ENCODE data around the gene ASAP2. TPM values are rescaled to one million over a fixed set of nuclear protein-coding genes. Genes with fewer than 3 reads are reported as not detected.

Gene ASAP2
- total RNA-seq, 4 donors from 2014 or later = 22.0 to 54.6 (median 30.0) TPM

DNA sequence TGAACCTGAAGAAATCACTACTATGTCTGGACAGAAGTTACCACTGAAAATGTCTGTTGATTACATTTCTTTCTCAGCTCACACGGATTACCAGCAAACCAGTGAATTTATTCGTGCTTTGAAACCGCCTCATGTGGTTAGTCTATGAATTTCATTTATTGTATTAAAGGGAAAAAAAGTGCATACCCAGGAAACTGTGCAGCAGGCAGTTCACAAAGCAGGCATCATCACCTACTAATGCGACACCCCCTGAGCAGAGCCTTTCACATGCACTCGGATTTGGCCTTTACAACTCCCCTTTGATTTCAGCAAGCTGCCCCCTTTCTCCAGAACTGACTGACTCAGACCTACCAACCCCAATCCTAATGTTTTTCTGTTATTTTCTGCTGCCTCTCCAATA lies 236.9 kb downstream of the ASAP2 start:
- Histone ChIP-seq H3K27me3 (no peaks in the 10 kb centered on the region), H3K36me3 (peaks cover 86% of the 10 kb centered on the region), H3K4me3 (no peak overlapping the region), H3K27ac (no peak overlapping the region), H3K4me1 (no peaks in the 10 kb centered on the region), H3K9me3 (no peaks in the 10 kb centered on the region)
- DNase-seq (ENCODE audit: low spot score in 2 of 2) = no peak
- 89% methylated on average over 5 of the region's 5 CpGs for WGBS
- TF ChIP-seq CTCF (IDR thresholded peaks at IDR 0.05) = no peak
- no peak for TF ChIP-seq POLR2A (IDR thresholded peaks at IDR 0.05)
- TF ChIP-seq EP300 (IDR thresholded peaks at IDR 0.05) = no peak
- TF ChIP-seq POLR2AphosphoS5 (IDR thresholded peaks at IDR 0.05) = no peak

DNA sequence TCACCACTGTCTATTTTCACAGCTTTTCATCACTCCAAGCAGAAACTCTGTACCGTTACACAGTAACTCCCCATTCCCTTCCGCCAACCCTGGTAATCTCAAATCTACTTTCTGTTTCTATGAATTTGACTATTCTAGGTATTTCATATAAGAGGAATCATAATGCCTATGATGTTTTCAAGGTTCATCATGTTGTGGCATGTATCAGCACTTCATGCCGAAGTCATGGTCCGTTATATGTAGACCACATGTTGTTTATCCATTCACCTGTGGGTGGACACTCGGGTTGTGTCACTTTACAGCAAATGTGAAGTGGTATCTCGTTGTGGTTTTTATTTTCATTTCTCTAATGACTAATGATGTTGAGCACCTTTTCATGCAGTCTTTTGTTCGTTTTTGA lies 238.5 kb downstream of the ASAP2 start:
- 93% methylated on average over 7 of the region's 7 CpGs for WGBS
- Histone ChIP-seq H3K4me3 (no peak overlapping the region), H3K9me3 (no peaks in the 10 kb centered on the region), H3K27ac (no peak overlapping the region), H3K36me3 (peaks cover 89% of the 10 kb centered on the region), H3K4me1 (no peaks in the 10 kb centered on the region), H3K27me3 (no peaks in the 10 kb centered on the region)
- no peak for DNase-seq (ENCODE audit: low spot score in 2 of 2)
- TF ChIP-seq POLR2A (IDR thresholded peaks at IDR 0.05) (no peak), EP300 (IDR thresholded peaks at IDR 0.05) (no peak), CTCF (IDR thresholded peaks at IDR 0.05) (no peak)

DNA sequence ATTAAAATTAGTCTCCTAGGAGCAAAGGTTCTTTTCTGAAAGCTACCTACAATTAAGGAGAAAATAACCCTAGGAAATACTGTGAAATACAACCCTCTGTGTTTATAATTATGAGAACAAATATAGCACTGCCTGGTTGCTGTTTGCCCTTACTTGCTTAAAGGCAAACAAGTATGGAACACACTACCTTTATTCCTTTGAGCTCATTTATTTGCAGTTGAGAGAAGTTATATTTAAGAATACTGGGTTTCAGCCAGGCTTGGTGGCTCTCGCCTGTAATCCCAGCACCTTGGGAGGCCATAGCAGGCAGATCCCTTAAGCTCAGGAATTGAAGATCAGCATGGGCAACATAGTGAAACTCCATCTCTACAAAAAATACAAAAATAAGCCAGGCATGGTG lies 244.6 kb downstream of the ASAP2 start:
- Histone ChIP-seq H3K9me3 (no peaks in the 10 kb centered on the region), H3K4me3 (no peak overlapping the region), H3K27ac (no peak overlapping the region), H3K36me3 (peaks cover 72% of the 10 kb centered on the region), H3K4me1 (no peaks in the 10 kb centered on the region), H3K27me3 (no peaks in the 10 kb centered on the region)
- WGBS = 100% methylated on average over 1 of the region's 1 CpG
- no peak for DNase-seq (ENCODE audit: low spot score in 2 of 2)
- no peak for TF ChIP-seq POLR2A (IDR thresholded peaks at IDR 0.05)
- TF ChIP-seq EP300 (IDR thresholded peaks at IDR 0.05) = no peak
- TF ChIP-seq POLR2AphosphoS5 (IDR thresholded peaks at IDR 0.05) = no peak
- TF ChIP-seq CTCF (IDR thresholded peaks at IDR 0.05) = no peak

Other genes starting within 250 kb of the ASAP2 start
- gene MBOAT2, start 203.1 kb upstream of the ASAP2 start, total RNA-seq = 10 to 100 TPM; 44.4 to 55.8 (median 51.1) TPM
- gene ITGB1BP1, start 216.7 kb downstream of the ASAP2 start, total RNA-seq = 10 to 100 TPM; 24.9 to 50.9 (median 30.8) TPM
- gene CPSF3, start 216.8 kb downstream of the ASAP2 start, total RNA-seq = 10 to 100 TPM; 20.5 to 48.5 (median 29.2) TPM

All from suprapubic skin (tissue), 4 donors.